GM23338 (cell line): ENCODE measurements around the gene PTBP2. TPM values are rescaled to one million over a fixed set of nuclear protein-coding genes. Genes with fewer than 3 reads are reported as not detected.

Experiments used
- ATAC-seq: fragments of 200-7000 bp; cut with Tn5 transposase; 3 replicates; pipeline ENCODE4 v1.9.1; 2020
- DNase-seq: peaks from one replicate; pipeline ENCODE4 v3.0.0-alpha.2; 2015; ENCODE audit warnings: low spot score
- H2AFZ ChIP-seq: fragments of 200-600 bp; sonication (generic); 2 replicates; pipeline ENCODE4 v1.8.0; 2016; ENCODE audit warnings: antibody characterized with exemption, mild to moderate bottlenecking, moderate library complexity
- H3F3A ChIP-seq: fragments of 200-600 bp; sonication (generic); replicated peaks from 2 replicates; pipeline ENCODE4 v1.8.0; 2017; ENCODE audit warnings: antibody characterized with exemption, mixed run types, low read depth
- H3K27ac ChIP-seq: fragments of 200-600 bp; sonication (generic); 2 replicates; pipeline ENCODE4 v1.6.1; 2016; ENCODE audit warnings: low read depth
- H3K27me3 ChIP-seq: fragments of 200-600 bp; sonication (generic); 2 replicates; pipeline ENCODE4 v1.8.0; 2016; ENCODE audit warnings: mild to moderate bottlenecking, mixed run types, moderate library complexity; ENCODE audit not compliant: insufficient read depth
- H3K36me3 ChIP-seq: fragments of 200-600 bp; sonication (generic); 2 replicates; pipeline ENCODE4 v1.8.0; 2016; ENCODE audit warnings: mild to moderate bottlenecking; ENCODE audit not compliant: insufficient read depth
- H3K4me1 ChIP-seq: fragments of 200-600 bp; sonication (generic); 2 replicates; pipeline ENCODE4 v1.8.0; 2016; ENCODE audit warnings: mild to moderate bottlenecking, moderate library complexity; ENCODE audit not compliant: insufficient read depth
- H3K4me2 ChIP-seq: fragments of 200-600 bp; sonication (generic); 2 replicates; pipeline ENCODE4 v1.7.1; 2017; ENCODE audit warnings: mixed run types
- H3K4me3 ChIP-seq: fragments of 200-600 bp; sonication (generic); 2 replicates; pipeline ENCODE4 v1.6.1; 2016; ENCODE audit warnings: mixed run types
- H3K79me2 ChIP-seq: fragments of 200-600 bp; sonication (generic); replicated peaks from 2 replicates; pipeline ENCODE4 v1.8.0; 2017; ENCODE audit warnings: mild to moderate bottlenecking; ENCODE audit not compliant: insufficient read depth
- H3K9me2 ChIP-seq: fragments of 200-600 bp; sonication (generic); 2 replicates; pipeline ENCODE4 v1.8.0; 2017; ENCODE audit not compliant: insufficient read depth
- H4K20me1 ChIP-seq: fragments of 200-600 bp; sonication (generic); replicated peaks from 2 replicates; pipeline ENCODE4 v1.8.0; 2017; ENCODE audit warnings: mild to moderate bottlenecking; ENCODE audit not compliant: insufficient read depth
- H3K27ac Mint-ChIP-seq: 2 replicates; pipeline ENCODE4 v1.8.0; 2020; ENCODE audit warnings: inconsistent platforms, mild to moderate bottlenecking, moderate library complexity, mixed read lengths
- H3K27me3 Mint-ChIP-seq: 3 replicates; pipeline ENCODE4 v1.8.0; 2022; ENCODE audit warnings: low read depth, mild to moderate bottlenecking, moderate library complexity, mixed read lengths, inconsistent platforms; ENCODE audit not compliant: insufficient read depth, poor library complexity
- H3K36me3 Mint-ChIP-seq: 3 replicates; pipeline ENCODE4 v1.8.0; 2021; ENCODE audit warnings: low read depth, mild to moderate bottlenecking, inconsistent platforms, moderate library complexity, mixed read lengths
- H3K4me1 Mint-ChIP-seq: 3 replicates; pipeline ENCODE4 v1.8.0; 2020; ENCODE audit warnings: mild to moderate bottlenecking, inconsistent platforms, mixed read lengths
- H3K4me3 Mint-ChIP-seq: 3 replicates; pipeline ENCODE4 v1.8.0; 2021; ENCODE audit warnings: moderate library complexity, mild to moderate bottlenecking, inconsistent platforms, mixed read lengths
- H3K9me3 Mint-ChIP-seq: 3 replicates; pipeline ENCODE4 v1.8.0; 2020; ENCODE audit warnings: moderate library complexity, mild to moderate bottlenecking, inconsistent platforms, mixed read lengths
- CREB1 ChIP-seq: fragments of 250-450 bp; sonication (Bioruptor Pico); IDR thresholded peaks from 2 replicates; pipeline ENCODE4 v1.5.0; 2020; ENCODE audit warnings: low read depth, mild to moderate bottlenecking, moderate library complexity
- EZH2 ChIP-seq: fragments of 200-600 bp; sonication (generic); IDR thresholded peaks from one replicate; pipeline ENCODE4 v1.8.0; 2017; ENCODE audit warnings: antibody characterized with exemption, mild to moderate bottlenecking, low read depth; ENCODE audit not compliant: unreplicated experiment
- EZH2phosphoT487 ChIP-seq: fragments of 200-600 bp; sonication (generic); IDR thresholded peaks from one replicate; pipeline ENCODE4 v1.8.1; 2018; ENCODE audit warnings: antibody characterized with exemption; ENCODE audit not compliant: unreplicated experiment
- JUNB ChIP-seq: IDR thresholded peaks from one replicate; pipeline ENCODE4 v1.6.1; 2016; ENCODE audit warnings: antibody characterized with exemption; ENCODE audit not compliant: unreplicated experiment
- NANOG ChIP-seq: IDR thresholded peaks from 2 replicates; pipeline ENCODE4 v1.6.1; 2016; ENCODE audit warnings: antibody characterized with exemption, borderline replicate concordance
- STAT1 ChIP-seq: IDR thresholded peaks from one replicate; pipeline ENCODE4 v1.6.1; 2016; ENCODE audit warnings: antibody characterized with exemption; ENCODE audit not compliant: unreplicated experiment
- ZNF114 ChIP-seq: fragments of 250-450 bp; sonication (Bioruptor Pico); IDR thresholded peaks from 2 replicates; pipeline ENCODE4 v1.5.0; 2020; ENCODE audit warnings: mild to moderate bottlenecking, moderate library complexity
- polyA plus RNA-seq: library from polyadenylated mRNA; unstranded; fragments of >200 nt; fragmentation: Nextera tagmentation; extraction: Ambion mirVana; gene quantifications from 2 replicates; pipeline ENCODE4 v1.2.1, GENCODE V29; 2016
- total RNA-seq: library from RNA; depleted of rRNA; stranded (reverse); fragments of >200 nt; shearing (Covaris generic); gene quantifications from 2 replicates; pipeline ENCODE4 v1.2.3, GENCODE V29; 2014
- TF ChIP-seq, protein P1 (sequence below): IDR thresholded peaks from one replicate; pipeline ENCODE4 v1.6.1; 2018; ENCODE audit warnings: antibody characterized with exemption; ENCODE audit not compliant: unreplicated experiment
- TF ChIP-seq, protein P2 (sequence below): fragments of 250-450 bp; sonication (Bioruptor Pico); IDR thresholded peaks from 2 replicates; pipeline ENCODE4 v1.5.0; 2020; ENCODE audit warnings: mild to moderate bottlenecking, moderate library complexity
- TF ChIP-seq, protein P3 (sequence below), 2 experiments: fragments of 200-600 bp in 1 of 2; sonication (generic) in 1 of 2; conservative IDR thresholded peaks; 2 replicates each; pipeline versions ENCODE4 v1.5.1 to v1.6.1; 2016 to 2017; ENCODE audit warnings: antibody characterized with exemption in 2 of 2, low read depth in 2 of 2, mild to moderate bottlenecking in 2 of 2, moderate library complexity in 1 of 2

Gene PTBP2
- total and polyA plus RNA-seq, 2 experiments from 2014 or later: 50.2 to 108 TPM

DNA sequence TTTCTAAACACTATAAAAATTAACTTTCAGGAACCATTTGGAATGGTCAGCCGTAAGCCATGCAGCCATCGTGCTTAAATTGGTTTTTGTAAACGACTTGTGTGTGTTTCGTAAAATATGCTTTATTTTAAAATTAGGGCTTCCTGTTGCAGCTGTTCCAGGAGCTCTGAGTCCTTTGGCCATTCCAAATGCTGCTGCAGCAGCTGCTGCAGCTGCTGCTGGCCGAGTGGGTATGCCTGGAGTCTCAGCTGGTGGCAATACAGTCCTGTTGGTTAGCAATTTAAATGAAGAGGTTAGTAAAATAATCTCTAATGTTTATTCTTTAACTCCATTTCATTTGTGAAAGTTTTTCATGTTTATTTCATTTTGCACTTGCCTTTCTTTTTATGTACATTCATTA, 83.1 kb downstream of the PTBP2 start (continued):
- TF ChIP-seq, protein P1, sequence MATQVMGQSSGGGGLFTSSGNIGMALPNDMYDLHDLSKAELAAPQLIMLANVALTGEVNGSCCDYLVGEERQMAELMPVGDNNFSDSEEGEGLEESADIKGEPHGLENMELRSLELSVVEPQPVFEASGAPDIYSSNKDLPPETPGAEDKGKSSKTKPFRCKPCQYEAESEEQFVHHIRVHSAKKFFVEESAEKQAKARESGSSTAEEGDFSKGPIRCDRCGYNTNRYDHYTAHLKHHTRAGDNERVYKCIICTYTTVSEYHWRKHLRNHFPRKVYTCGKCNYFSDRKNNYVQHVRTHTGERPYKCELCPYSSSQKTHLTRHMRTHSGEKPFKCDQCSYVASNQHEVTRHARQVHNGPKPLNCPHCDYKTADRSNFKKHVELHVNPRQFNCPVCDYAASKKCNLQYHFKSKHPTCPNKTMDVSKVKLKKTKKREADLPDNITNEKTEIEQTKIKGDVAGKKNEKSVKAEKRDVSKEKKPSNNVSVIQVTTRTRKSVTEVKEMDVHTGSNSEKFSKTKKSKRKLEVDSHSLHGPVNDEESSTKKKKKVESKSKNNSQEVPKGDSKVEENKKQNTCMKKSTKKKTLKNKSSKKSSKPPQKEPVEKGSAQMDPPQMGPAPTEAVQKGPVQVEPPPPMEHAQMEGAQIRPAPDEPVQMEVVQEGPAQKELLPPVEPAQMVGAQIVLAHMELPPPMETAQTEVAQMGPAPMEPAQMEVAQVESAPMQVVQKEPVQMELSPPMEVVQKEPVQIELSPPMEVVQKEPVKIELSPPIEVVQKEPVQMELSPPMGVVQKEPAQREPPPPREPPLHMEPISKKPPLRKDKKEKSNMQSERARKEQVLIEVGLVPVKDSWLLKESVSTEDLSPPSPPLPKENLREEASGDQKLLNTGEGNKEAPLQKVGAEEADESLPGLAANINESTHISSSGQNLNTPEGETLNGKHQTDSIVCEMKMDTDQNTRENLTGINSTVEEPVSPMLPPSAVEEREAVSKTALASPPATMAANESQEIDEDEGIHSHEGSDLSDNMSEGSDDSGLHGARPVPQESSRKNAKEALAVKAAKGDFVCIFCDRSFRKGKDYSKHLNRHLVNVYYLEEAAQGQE: no peak
- no peak for TF ChIP-seq EZH2phosphoT487
- TF ChIP-seq ZNF114 (CRISPR knock-in tag): no peak
- TF ChIP-seq NANOG: no peak

DNA sequence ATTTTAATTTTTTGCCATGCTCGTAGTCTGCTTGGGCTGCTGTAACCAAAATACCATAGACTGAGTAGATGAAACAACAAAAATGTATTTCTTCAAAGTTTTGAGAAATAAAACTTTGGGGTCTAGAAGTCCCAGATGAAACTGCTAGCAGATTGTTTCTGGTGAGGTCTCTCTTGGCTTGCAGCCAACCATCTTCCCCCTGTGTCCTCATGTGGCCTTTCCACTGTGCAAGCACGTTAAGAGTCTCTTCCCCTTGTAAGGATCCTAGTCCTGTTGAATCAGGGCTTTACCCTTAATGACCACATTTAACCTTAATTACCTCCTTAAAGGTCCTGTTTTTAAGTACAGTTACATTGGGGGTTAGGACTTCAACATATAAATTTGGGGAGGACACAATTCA, 86.6 kb downstream of the PTBP2 start:
- peaks cover 17% of the 10 kb centered on the region for H3K4me1 ChIP-seq
- H3K36me3 Mint-ChIP-seq: peaks cover 43% of the 10 kb centered on the region; the same call in 2 of the 3 replicates
- TF ChIP-seq STAT1 (no peak), CREB1 (CRISPR knock-in tag) (no peak), JUNB (no peak), ZNF114 (CRISPR knock-in tag) (no peak), EZH2 (no peak)
- TF ChIP-seq, protein P2, sequence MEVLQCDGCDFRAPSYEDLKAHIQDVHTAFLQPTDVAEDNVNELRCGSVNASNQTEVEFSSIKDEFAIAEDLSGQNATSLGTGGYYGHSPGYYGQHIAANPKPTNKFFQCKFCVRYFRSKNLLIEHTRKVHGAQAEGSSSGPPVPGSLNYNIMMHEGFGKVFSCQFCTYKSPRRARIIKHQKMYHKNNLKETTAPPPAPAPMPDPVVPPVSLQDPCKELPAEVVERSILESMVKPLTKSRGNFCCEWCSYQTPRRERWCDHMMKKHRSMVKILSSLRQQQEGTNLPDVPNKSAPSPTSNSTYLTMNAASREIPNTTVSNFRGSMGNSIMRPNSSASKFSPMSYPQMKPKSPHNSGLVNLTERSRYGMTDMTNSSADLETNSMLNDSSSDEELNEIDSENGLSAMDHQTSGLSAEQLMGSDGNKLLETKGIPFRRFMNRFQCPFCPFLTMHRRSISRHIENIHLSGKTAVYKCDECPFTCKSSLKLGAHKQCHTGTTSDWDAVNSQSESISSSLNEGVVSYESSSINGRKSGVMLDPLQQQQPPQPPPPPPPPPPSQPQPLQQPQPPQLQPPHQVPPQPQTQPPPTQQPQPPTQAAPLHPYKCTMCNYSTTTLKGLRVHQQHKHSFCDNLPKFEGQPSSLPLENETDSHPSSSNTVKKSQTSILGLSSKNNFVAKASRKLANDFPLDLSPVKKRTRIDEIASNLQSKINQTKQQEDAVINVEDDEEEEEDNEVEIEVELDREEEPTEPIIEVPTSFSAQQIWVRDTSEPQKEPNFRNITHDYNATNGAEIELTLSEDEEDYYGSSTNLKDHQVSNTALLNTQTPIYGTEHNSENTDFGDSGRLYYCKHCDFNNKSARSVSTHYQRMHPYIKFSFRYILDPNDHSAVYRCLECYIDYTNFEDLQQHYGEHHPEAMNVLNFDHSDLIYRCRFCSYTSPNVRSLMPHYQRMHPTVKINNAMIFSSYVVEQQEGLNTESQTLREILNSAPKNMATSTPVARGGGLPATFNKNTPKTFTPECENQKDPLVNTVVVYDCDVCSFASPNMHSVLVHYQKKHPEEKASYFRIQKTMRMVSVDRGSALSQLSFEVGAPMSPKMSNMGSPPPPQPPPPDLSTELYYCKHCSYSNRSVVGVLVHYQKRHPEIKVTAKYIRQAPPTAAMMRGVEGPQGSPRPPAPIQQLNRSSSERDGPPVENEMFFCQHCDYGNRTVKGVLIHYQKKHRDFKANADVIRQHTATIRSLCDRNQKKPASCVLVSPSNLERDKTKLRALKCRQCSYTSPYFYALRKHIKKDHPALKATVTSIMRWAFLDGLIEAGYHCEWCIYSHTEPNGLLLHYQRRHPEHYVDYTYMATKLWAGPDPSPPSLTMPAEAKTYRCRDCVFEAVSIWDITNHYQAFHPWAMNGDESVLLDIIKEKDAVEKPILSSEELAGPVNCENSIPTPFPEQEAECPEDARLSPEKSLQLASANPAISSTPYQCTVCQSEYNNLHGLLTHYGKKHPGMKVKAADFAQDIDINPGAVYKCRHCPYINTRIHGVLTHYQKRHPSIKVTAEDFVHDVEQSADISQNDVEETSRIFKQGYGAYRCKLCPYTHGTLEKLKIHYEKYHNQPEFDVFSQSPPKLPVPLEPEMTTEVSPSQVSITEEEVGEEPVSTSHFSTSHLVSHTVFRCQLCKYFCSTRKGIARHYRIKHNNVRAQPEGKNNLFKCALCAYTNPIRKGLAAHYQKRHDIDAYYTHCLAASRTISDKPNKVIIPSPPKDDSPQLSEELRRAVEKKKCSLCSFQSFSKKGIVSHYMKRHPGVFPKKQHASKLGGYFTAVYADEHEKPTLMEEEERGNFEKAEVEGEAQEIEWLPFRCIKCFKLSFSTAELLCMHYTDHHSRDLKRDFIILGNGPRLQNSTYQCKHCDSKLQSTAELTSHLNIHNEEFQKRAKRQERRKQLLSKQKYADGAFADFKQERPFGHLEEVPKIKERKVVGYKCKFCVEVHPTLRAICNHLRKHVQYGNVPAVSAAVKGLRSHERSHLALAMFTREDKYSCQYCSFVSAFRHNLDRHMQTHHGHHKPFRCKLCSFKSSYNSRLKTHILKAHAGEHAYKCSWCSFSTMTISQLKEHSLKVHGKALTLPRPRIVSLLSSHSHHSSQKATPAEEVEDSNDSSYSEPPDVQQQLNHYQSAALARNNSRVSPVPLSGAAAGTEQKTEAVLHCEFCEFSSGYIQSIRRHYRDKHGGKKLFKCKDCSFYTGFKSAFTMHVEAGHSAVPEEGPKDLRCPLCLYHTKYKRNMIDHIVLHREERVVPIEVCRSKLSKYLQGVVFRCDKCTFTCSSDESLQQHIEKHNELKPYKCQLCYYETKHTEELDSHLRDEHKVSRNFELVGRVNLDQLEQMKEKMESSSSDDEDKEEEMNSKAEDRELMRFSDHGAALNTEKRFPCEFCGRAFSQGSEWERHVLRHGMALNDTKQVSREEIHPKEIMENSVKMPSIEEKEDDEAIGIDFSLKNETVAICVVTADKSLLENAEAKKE (CRISPR knock-in tag): no peak
- TF ChIP-seq, protein P1: no peak
- TF ChIP-seq, protein P3, sequence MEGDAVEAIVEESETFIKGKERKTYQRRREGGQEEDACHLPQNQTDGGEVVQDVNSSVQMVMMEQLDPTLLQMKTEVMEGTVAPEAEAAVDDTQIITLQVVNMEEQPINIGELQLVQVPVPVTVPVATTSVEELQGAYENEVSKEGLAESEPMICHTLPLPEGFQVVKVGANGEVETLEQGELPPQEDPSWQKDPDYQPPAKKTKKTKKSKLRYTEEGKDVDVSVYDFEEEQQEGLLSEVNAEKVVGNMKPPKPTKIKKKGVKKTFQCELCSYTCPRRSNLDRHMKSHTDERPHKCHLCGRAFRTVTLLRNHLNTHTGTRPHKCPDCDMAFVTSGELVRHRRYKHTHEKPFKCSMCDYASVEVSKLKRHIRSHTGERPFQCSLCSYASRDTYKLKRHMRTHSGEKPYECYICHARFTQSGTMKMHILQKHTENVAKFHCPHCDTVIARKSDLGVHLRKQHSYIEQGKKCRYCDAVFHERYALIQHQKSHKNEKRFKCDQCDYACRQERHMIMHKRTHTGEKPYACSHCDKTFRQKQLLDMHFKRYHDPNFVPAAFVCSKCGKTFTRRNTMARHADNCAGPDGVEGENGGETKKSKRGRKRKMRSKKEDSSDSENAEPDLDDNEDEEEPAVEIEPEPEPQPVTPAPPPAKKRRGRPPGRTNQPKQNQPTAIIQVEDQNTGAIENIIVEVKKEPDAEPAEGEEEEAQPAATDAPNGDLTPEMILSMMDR (conservative IDR thresholded peaks at IDR 0.05; ENCODE audit: low read depth in 2 of 2): no peak

More for the DNA sequence above, 86.6 kb downstream of the PTBP2 start:
- peaks cover 42% of the 10 kb centered on the region for H3K4me1 Mint-ChIP-seq
- 0 out of 2 replicates have a peak, but pooled peaks cover 7% of the 10 kb centered on the region for H3K79me2 ChIP-seq
- no peak overlapping the region for H2AFZ ChIP-seq
- no peaks in the 10 kb centered on the region for H3F3A ChIP-seq
- DNase-seq (no peak), ATAC-seq (peak; percentile 45; the same call in 2 of the 3 replicates)
- no peaks in the 10 kb centered on the region for H3K27me3 ChIP-seq
- no peaks in the 10 kb centered on the region for H4K20me1 ChIP-seq
- no peak overlapping the region for H3K4me3 ChIP-seq
- H3K4me2 ChIP-seq: no peak overlapping the region
- H3K9me2 ChIP-seq: no peaks in the 10 kb centered on the region
- no peak overlapping the region for H3K27ac ChIP-seq
- H3K4me3 Mint-ChIP-seq: no peak overlapping the region
- H3K27ac Mint-ChIP-seq: no peak overlapping the region
- H3K9me3 Mint-ChIP-seq: no peaks in the 10 kb centered on the region
- peaks cover 25% of the 10 kb centered on the region; the same call in 1 of the 2 replicates for H3K36me3 ChIP-seq
- no peaks in the 10 kb centered on the region for H3K27me3 Mint-ChIP-seq
